Cardiac muscle cell (in vitro differentiated cells and primary cell): ENCODE data around the gene SEMA4A. TPM values are rescaled to one million over a fixed set of nuclear protein-coding genes. Genes with fewer than 3 reads are reported as not detected.

Experiments
- DNase-seq, 2 donors: peaks; one replicate each; pipeline versions ENCODE4 v3.0.0 to v3.0.0-alpha.2; 2010 to 2017; ENCODE audit warnings: low read depth in 1 of 2, low spot score in 1 of 2
- H3K27ac ChIP-seq: fragments of 200-600 bp; sonication (generic); 2 replicates; pipeline ENCODE4 v1.5.1; 2016
- H3K27me3 ChIP-seq: fragments of 200-600 bp; sonication (generic); 2 replicates; pipeline ENCODE4 v1.6.0; 2016; ENCODE audit warnings: control low read depth
- H3K36me3 ChIP-seq: fragments of 200-600 bp; sonication (generic); 2 replicates; pipeline ENCODE4 v1.5.1; 2016; ENCODE audit warnings: control low read depth
- H3K4me1 ChIP-seq: fragments of 200-600 bp; sonication (generic); 2 replicates; pipeline ENCODE4 v1.8.1; 2017; ENCODE audit warnings: low read depth, mild to moderate bottlenecking, mixed run types
- H3K4me3 ChIP-seq: fragments of 200-600 bp; sonication (generic); 2 replicates; pipeline ENCODE4 v1.5.1; 2016; ENCODE audit warnings: mild to moderate bottlenecking
- H3K9me3 ChIP-seq: fragments of 200-600 bp; sonication (generic); 2 replicates; pipeline ENCODE4 v1.5.1; 2017; ENCODE audit warnings: low read depth, mild to moderate bottlenecking, control low read depth
- CTCF ChIP-seq: IDR thresholded peaks from 2 replicates; pipeline ENCODE4 v1.5.1; 2012; ENCODE audit warnings: low read depth, mild to moderate bottlenecking, low read length
- polyA plus RNA-seq: library from polyadenylated mRNA; unstranded; fragments of >200 nt; fragmentation: Nextera tagmentation; extraction: Ambion mirVana; gene quantifications from 2 replicates; pipeline ENCODE4 v1.2.1, GENCODE V29; 2016
- total RNA-seq: library from RNA; depleted of rRNA; stranded (reverse); fragments of >200 nt; gene quantifications from 2 replicates; pipeline ENCODE4 v1.2.3, GENCODE V29; 2016

Gene SEMA4A
- total and polyA plus RNA-seq, 2 experiments from 2014 or later: 0.65 to 8.6 TPM

GRCh38 chr1:156220226-156220625 is 66.8 kb downstream of the SEMA4A start:
- H3K27me3 ChIP-seq: no peaks in the 10 kb centered on the region

GRCh38 chr1:156221986-156222692 is 68.8 kb downstream of the SEMA4A start:
- H3K4me1 ChIP-seq: no peaks in the 10 kb centered on the region
- H3K4me3 ChIP-seq: no peak overlapping the region
- DNase-seq: no peak
- no peak overlapping the region for H3K27ac ChIP-seq
- no peaks in the 10 kb centered on the region for H3K9me3 ChIP-seq
- H3K36me3 ChIP-seq: peaks cover 22% of the 10 kb centered on the region
- no peaks in the 10 kb centered on the region for H3K27me3 ChIP-seq
- no peak for TF ChIP-seq CTCF

More at GRCh38 chr1:156220226-156220625, 66.8 kb downstream of the SEMA4A start:
- no peak for DNase-seq
- no peaks in the 10 kb centered on the region for H3K9me3 ChIP-seq
- no peaks in the 10 kb centered on the region for H3K4me1 ChIP-seq
- H3K4me3 ChIP-seq: no peak overlapping the region
- H3K36me3 ChIP-seq: peaks cover 14% of the 10 kb centered on the region
- no peak overlapping the region for H3K27ac ChIP-seq
- no peak for TF ChIP-seq CTCF

- no peak for DNase-seq
- Histone ChIP-seq H3K27me3 (no peaks in the 10 kb centered on the region), H3K9me3 (no peaks in the 10 kb centered on the region), H3K36me3 (peaks cover 20% of the 10 kb centered on the region), H3K27ac (no peak overlapping the region), H3K4me1 (no peaks in the 10 kb centered on the region), H3K4me3 (no peak overlapping the region)
- no peak for TF ChIP-seq CTCF
Measured at GRCh38 chr1:156225677-156226014, 72.3 kb downstream of the SEMA4A start.

GRCh38 chr1:156226116-156226538 is 72.7 kb downstream of the SEMA4A start:
- no peak for DNase-seq
- H3K27me3 ChIP-seq: no peaks in the 10 kb centered on the region
- no peaks in the 10 kb centered on the region for H3K9me3 ChIP-seq
- TF ChIP-seq CTCF: no peak
- H3K4me1 ChIP-seq: no peaks in the 10 kb centered on the region
- peaks cover 16% of the 10 kb centered on the region for H3K36me3 ChIP-seq
- no peak overlapping the region for H3K27ac ChIP-seq
- no peak overlapping the region for H3K4me3 ChIP-seq

GRCh38 chr1:156226782-156227181 is 73.4 kb downstream of the SEMA4A start:
- Histone ChIP-seq H3K36me3 (peaks cover 16% of the 10 kb centered on the region), H3K4me1 (no peaks in the 10 kb centered on the region), H3K27me3 (no peaks in the 10 kb centered on the region), H3K27ac (no peak overlapping the region), H3K9me3 (no peaks in the 10 kb centered on the region), H3K4me3 (no peak overlapping the region)
- TF ChIP-seq CTCF: no peak
- no peak for DNase-seq

Other genes with a start within 250 kb of the SEMA4A start
- gene RIT1, start 242.2 kb upstream of the SEMA4A start, total RNA-seq: 29.1 and 48.7 TPM in 2 replicates
- 40.6 and 54.2 TPM in 2 replicates for gene RIT1, start 242.2 kb upstream of the SEMA4A start, polyA plus RNA-seq
- gene KHDC4, start 219.2 kb upstream of the SEMA4A start, total RNA-seq: 61.0 and 86.4 TPM in 2 replicates
- 26.6 and 31.5 TPM in 2 replicates for gene KHDC4, start 219.2 kb upstream of the SEMA4A start, polyA plus RNA-seq
- 0.33 TPM in 1 of 2 replicates, not detected in the other for gene RXFP4, start 211.9 kb upstream of the SEMA4A start, total RNA-seq
- 0.74 TPM in 1 of 2 replicates, not detected in the other for gene RXFP4, start 211.9 kb upstream of the SEMA4A start, polyA plus RNA-seq
- 89.4 and 126 TPM in 2 replicates for gene ARHGEF2, start 175.0 kb upstream of the SEMA4A start, total RNA-seq
- 38.6 and 54.9 TPM in 2 replicates for gene ARHGEF2, start 175.0 kb upstream of the SEMA4A start, polyA plus RNA-seq
- gene SSR2, start 132.6 kb upstream of the SEMA4A start, total RNA-seq: 119 and 198 TPM in 2 replicates
- gene SSR2, start 132.6 kb upstream of the SEMA4A start, polyA plus RNA-seq: 174 and 188 TPM in 2 replicates
- gene UBQLN4, start 99.8 kb upstream of the SEMA4A start, total RNA-seq: 43.1 and 51.0 TPM in 2 replicates
- 29.2 and 38.5 TPM in 2 replicates for gene UBQLN4, start 99.8 kb upstream of the SEMA4A start, polyA plus RNA-seq
- gene LAMTOR2, start 98.8 kb upstream of the SEMA4A start, total RNA-seq: 75.5 and 116 TPM in 2 replicates
- gene LAMTOR2, start 98.8 kb upstream of the SEMA4A start, polyA plus RNA-seq: 199 and 208 TPM in 2 replicates
- 1.6 and 3.1 TPM in 2 replicates for gene RAB25, start 92.4 kb upstream of the SEMA4A start, total RNA-seq
- gene RAB25, start 92.4 kb upstream of the SEMA4A start, polyA plus RNA-seq: 2.1 and 2.4 TPM in 2 replicates
- 48.8 and 58.6 TPM in 2 replicates for gene MEX3A, start 71.1 kb upstream of the SEMA4A start, total RNA-seq
- gene MEX3A, start 71.1 kb upstream of the SEMA4A start, polyA plus RNA-seq: 17.2 and 24.8 TPM in 2 replicates
- gene LMNA, start 38.9 kb upstream of the SEMA4A start, total RNA-seq: 128 and 139 TPM in 2 replicates
- gene LMNA, start 38.9 kb upstream of the SEMA4A start, polyA plus RNA-seq: 99.4 and 149 TPM in 2 replicates
- 9.2 and 9.7 TPM in 2 replicates for gene SLC25A44, start 40.5 kb downstream of the SEMA4A start, total RNA-seq
- 13.8 and 18.1 TPM in 2 replicates for gene SLC25A44, start 40.5 kb downstream of the SEMA4A start, polyA plus RNA-seq
- 106 and 129 TPM in 2 replicates for gene PMF1, start 59.4 kb downstream of the SEMA4A start, total RNA-seq
- 133 and 151 TPM in 2 replicates for gene PMF1, start 59.4 kb downstream of the SEMA4A start, polyA plus RNA-seq
- 0.51 and 0.67 TPM in 2 replicates for gene BGLAP, start 88.6 kb downstream of the SEMA4A start, total RNA-seq
- 0.32 and 1.8 TPM in 2 replicates for gene BGLAP, start 88.6 kb downstream of the SEMA4A start, polyA plus RNA-seq
- 34.5 and 35.7 TPM in 2 replicates for gene PAQR6, start 94.5 kb downstream of the SEMA4A start, total RNA-seq
- gene PAQR6, start 94.5 kb downstream of the SEMA4A start, polyA plus RNA-seq: 23.3 and 40.1 TPM in 2 replicates
- 101 and 110 TPM in 2 replicates for gene SMG5, start 129.2 kb downstream of the SEMA4A start, total RNA-seq
- 79.5 and 95.5 TPM in 2 replicates for gene SMG5, start 129.2 kb downstream of the SEMA4A start, polyA plus RNA-seq
- 2.6 and 4.0 TPM in 2 replicates for gene TMEM79, start 130.7 kb downstream of the SEMA4A start, total RNA-seq
- 3.0 and 4.6 TPM in 2 replicates for gene TMEM79, start 130.7 kb downstream of the SEMA4A start, polyA plus RNA-seq
- 54.9 and 57.7 TPM in 2 replicates for gene GLMP, start 142.1 kb downstream of the SEMA4A start, total RNA-seq
- gene GLMP, start 142.1 kb downstream of the SEMA4A start, polyA plus RNA-seq: 49.0 and 55.3 TPM in 2 replicates
- gene VHLL, start 145.7 kb downstream of the SEMA4A start, total RNA-seq: 0.98 TPM in 1 of 2 replicates, not detected in the other
- gene VHLL, start 145.7 kb downstream of the SEMA4A start, polyA plus RNA-seq: 0.21 TPM in 1 of 2 replicates, not detected in the other
- 245 and 330 TPM in 2 replicates for gene CCT3, start 184.7 kb downstream of the SEMA4A start, total RNA-seq
- 282 and 287 TPM in 2 replicates for gene CCT3, start 184.7 kb downstream of the SEMA4A start, polyA plus RNA-seq
- gene TSACC, start 184.9 kb downstream of the SEMA4A start, total RNA-seq: not detected in 2 replicates
- 1.1 and 4.7 TPM in 2 replicates for gene TSACC, start 184.9 kb downstream of the SEMA4A start, polyA plus RNA-seq
- gene RHBG, start 215.6 kb downstream of the SEMA4A start, total RNA-seq: not detected in 2 replicates
- gene RHBG, start 215.6 kb downstream of the SEMA4A start, polyA plus RNA-seq: not detected in 2 replicates